BLaER1 treated with 17β-estradiol and CSF1 and Interleukin-3, amounts not matched to agents 10 nM and 100 nM (cell line): ENCODE results near the gene TOMM20.

Experiments used
- H3K27ac ChIP-seq, 11 experiments: shearing (Covaris generic); formaldehyde crosslinking; 2 replicates each; pipeline ENCODE4 v1.8.1; 2022
- H3K27me3 ChIP-seq, 11 experiments: shearing (Covaris generic); formaldehyde crosslinking; 2 replicates each; pipeline ENCODE4 v1.8.1; 2022
- H3K36me3 ChIP-seq, 11 experiments: shearing (Covaris generic); formaldehyde crosslinking; 2 replicates each; pipeline ENCODE4 v1.8.1; 2022
- H3K4me1 ChIP-seq, 10 experiments: shearing (Covaris generic); formaldehyde crosslinking; 2 replicates each; pipeline ENCODE4 v1.8.1; 2022
- H3K4me2 ChIP-seq, 11 experiments: shearing (Covaris generic); formaldehyde crosslinking; 2 replicates each; pipeline ENCODE4 v1.8.1; 2022
- H3K4me3 ChIP-seq, 10 experiments: shearing (Covaris generic); formaldehyde crosslinking; 2 replicates each; pipeline ENCODE4 v1.8.1; 2022
- H3K9ac ChIP-seq, 11 experiments: shearing (Covaris generic); formaldehyde crosslinking; 2 replicates each; pipeline ENCODE4 v1.8.1; 2022
- H3K9me3 ChIP-seq, 11 experiments: shearing (Covaris generic); formaldehyde crosslinking; replicated peaks in 1 of 11; 2 replicates each; pipeline ENCODE4 v1.8.1; 2022
- H4K20me1 ChIP-seq, 11 experiments: shearing (Covaris generic); formaldehyde crosslinking; 2 replicates each; pipeline ENCODE4 v1.8.1; 2022
- Cebpa-rat ChIP-seq, 11 experiments: shearing (Covaris generic); IDR thresholded peaks; 2 replicates each; pipeline ENCODE4 v1.8.1; 2022

Gene TOMM20

DNA sequence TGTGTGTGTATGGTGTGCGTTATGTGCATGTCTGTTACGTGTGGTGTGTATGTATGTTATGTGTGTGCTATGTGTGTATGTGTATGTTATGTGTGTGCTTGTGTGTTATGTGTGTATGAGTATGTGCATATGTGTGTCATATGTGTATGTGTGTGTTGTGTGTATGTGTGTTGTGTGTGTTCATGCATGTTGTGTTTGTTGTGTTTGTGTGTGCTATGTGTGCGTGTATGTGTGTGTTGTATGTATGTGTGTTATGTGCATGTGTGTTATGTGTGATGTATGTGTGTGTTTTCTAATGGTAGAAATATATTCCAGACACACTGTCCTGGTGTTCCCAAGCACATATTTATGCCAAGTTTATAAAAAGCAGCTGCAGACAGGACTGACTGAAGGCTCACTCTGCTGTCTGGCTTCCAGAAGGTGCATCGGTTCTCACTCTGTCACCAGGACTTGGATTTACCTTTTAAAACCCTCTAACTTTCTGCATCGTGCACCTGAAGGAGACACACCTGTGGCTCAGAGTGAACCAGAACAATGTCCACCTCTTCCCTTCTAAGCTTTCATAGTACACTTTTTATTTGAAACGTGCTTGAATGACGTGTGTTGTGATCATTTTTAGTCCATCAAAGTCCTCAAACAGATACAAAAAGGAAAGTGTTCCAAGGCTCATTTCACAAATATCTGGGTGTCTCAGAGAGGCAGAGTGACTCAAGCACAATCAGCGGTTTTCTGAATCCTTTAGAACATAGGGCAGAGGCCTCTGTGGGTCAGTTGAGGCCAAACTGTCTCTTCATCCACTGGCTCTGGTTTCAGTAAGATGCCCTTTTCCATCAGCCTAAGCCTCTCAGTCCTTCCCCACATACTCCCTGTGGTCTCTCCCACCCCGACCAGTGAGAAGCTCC, 49.9 kb downstream of the TOMM20 start:
- H3K9me3 ChIP-seq: no peaks in the 10 kb centered on the region
- H3K9ac ChIP-seq: peak overlapping the region in 7 of 11 experiments; percentile 1 to 39 (median 14); a peak in 7 of 22 replicates
- no peaks in the 10 kb centered on the region for H3K36me3 ChIP-seq
- no peaks in the 10 kb centered on the region for H4K20me1 ChIP-seq
- H3K27ac ChIP-seq: peak overlapping the region; percentile 26 to 72 (median 50); a peak in 20 of 22 replicates
- peak overlapping the region; percentile 63 to 93 (median 79) for H3K4me2 ChIP-seq
- H3K4me3 ChIP-seq: no peak overlapping the region
- TF ChIP-seq Cebpa-rat (IDR thresholded peaks at IDR 0.05): no peak
- H3K4me1 ChIP-seq: peaks cover 93 to 99% (median 97%) of the 10 kb centered on the region in 10 experiments
- no peaks in the 10 kb centered on the region for H3K27me3 ChIP-seq

DNA sequence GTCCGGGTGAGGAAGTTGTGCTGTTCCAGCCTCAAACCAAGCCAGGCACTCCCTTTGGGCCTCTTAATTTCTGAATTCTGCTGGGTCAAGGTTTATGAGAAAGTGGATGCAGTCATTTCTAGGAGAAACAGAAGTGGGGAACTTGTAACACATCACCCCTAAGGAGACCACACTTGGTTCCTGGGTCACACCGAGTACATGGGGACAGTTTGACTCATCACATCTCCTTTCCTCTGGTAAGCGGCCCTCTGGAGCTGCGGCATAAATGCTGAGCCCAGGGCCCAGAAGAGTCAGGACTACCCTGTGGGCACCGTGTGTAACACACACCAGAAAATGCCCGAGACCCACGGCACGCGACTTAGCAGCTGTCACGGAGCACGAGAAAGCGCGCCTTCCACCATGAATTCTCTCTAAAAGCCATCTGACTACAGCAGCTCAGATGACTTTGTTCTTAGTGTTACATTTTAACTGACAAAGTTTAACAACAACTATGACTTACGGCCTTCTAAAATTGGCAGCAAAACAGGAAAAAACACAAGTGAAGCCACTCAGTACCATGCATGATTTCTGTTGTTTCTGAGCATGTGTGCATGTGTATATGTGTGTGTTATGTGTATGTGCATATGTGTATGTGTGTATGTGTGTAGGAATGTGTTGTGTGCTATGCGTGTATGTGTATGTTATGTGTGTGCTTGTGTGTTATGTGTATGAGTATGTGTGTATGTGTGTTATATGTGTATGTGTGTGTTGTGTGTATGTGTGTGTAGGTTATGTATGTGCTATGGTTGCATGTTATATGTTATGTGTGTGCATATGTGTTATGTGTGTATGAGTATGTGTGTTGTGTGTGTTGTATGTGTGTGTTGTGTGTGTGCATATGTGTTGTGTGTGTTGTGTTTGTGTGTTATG, 50.8 kb downstream of the TOMM20 start:
- Histone ChIP-seq H3K9me3 (no peaks in the 10 kb centered on the region), H3K27ac (peak overlapping the region; percentile 36 to 85 (median 66); a peak in 21 of 22 replicates), H3K4me3 (no peak overlapping the region), H4K20me1 (no peaks in the 10 kb centered on the region), H3K4me1 (peaks cover 96 to 100% (median 98%) of the 10 kb centered on the region in 10 experiments), H3K27me3 (no peaks in the 10 kb centered on the region), H3K36me3 (no peaks in the 10 kb centered on the region), H3K9ac (peak overlapping the region in 5 of 11 experiments; percentile 18 to 58 (median 30); a peak in 4 of 22 replicates), H3K4me2 (peak overlapping the region; percentile 29 to 93 (median 74))
- TF ChIP-seq Cebpa-rat (IDR thresholded peaks at IDR 0.05): no peak

DNA sequence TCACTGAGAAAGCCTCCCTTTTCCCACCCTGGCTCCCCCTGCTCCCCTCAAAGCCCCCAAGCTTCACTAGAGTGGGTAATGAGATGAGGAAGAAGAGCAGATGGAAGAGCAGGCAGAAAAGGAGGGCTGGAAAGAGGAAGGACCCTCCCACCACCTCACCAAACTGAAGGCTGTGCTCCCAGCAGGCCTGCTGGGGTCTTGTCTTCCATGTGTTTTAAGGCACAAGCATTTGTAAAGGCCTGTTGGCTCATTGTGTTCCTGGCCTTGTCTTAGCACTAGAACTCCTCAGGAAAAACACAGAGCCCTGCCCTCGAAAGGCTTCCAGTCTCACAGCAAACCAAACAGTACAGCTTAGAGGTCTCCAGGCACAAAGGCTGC, 51.5 kb downstream of the TOMM20 start:
- H3K36me3 ChIP-seq: no peaks in the 10 kb centered on the region
- H3K27ac ChIP-seq: peak overlapping the region; percentile 36 to 85 (median 66); a peak in 21 of 22 replicates
- no peaks in the 10 kb centered on the region for H3K9me3 ChIP-seq
- peak overlapping the region; percentile 29 to 93 (median 74) for H3K4me2 ChIP-seq
- peaks cover 89 to 97% (median 93%) of the 10 kb centered on the region in 10 experiments for H3K4me1 ChIP-seq
- peak overlapping the region in 3 of 11 experiments; percentile 29 to 58 (median 34); a peak in 4 of 22 replicates for H3K9ac ChIP-seq
- no peaks in the 10 kb centered on the region for H3K27me3 ChIP-seq
- no peak overlapping the region for H3K4me3 ChIP-seq
- no peak for TF ChIP-seq Cebpa-rat (IDR thresholded peaks at IDR 0.05)
- no peaks in the 10 kb centered on the region for H4K20me1 ChIP-seq

DNA sequence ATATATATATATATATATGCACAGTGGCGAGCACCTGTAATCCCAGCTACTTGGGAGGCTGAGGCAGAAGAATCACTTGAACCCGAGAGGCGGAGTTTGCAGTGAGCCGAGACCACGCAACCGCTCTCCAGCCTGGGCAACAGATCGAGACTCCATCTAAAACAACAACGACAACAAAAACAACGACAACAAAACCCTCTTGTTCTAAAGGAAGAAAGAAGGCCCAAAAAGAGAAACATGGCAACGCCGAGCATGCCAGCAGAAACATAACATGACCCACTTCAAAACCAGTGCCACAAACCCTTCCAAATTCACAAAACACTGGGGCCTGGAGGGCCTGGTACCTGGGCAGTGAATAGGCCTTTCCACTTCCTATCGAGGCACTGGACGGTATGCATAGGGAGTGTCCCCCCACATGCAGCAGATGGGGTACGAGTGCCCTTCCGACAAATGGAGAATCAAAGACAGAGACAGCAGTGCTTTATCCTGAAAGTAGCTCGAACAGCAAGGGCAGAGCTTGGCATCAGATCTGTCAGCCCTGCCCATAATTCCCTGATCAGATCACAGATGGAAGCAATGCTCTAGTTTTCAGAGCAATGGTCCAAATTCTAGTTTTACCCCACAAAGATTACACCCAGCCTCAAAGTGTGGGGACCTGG, 52.0 kb downstream of the TOMM20 start:
- Histone ChIP-seq H3K4me3 (no peak overlapping the region), H3K9ac (peak overlapping the region in 1 of 11 experiments; percentile 34; a peak in 1 of 22 replicates), H3K27me3 (no peaks in the 10 kb centered on the region), H4K20me1 (no peaks in the 10 kb centered on the region), H3K27ac (peak overlapping the region; percentile 36 to 85 (median 66); a peak in 21 of 22 replicates), H3K9me3 (no peaks in the 10 kb centered on the region), H3K36me3 (no peaks in the 10 kb centered on the region), H3K4me1 (peaks cover 84 to 95% (median 90%) of the 10 kb centered on the region in 10 experiments), H3K4me2 (peak overlapping the region; percentile 29 to 93 (median 74); a peak in 18 of 22 replicates)
- no peak for TF ChIP-seq Cebpa-rat (IDR thresholded peaks at IDR 0.05)

DNA sequence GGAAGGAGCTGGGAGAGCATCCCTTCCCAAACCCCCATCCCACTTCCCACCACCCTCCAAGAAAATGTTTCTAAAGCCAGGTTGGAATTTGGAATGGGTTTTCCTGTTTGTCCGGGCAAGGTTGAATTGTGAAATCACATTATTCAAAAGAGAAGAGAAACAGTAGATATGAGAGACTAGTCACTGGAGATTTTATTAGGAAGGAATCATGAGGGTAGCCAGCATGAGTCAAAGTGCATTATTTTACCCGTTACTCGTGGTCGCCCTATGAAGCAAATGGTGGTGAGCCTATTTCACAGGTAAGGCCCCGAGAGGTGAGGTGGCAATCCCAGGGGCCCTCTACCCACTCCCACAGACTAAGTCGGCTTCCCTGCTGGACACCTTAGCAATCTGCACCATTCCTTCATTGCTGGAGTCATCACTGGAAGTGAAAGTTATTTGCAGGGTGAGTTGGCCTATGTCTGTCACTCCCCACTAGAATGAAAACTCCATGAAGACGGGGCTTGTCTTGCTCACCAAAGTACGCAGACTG, 52.8 kb downstream of the TOMM20 start:
- H3K36me3 ChIP-seq: no peaks in the 10 kb centered on the region
- H3K27me3 ChIP-seq: no peaks in the 10 kb centered on the region
- H3K27ac ChIP-seq: peak overlapping the region; percentile 64 to 89 (median 81); a peak in 21 of 22 replicates
- H3K9ac ChIP-seq: peak overlapping the region; percentile 43 to 79 (median 74); a peak in 20 of 22 replicates
- H4K20me1 ChIP-seq: no peaks in the 10 kb centered on the region
- peak in 1 of 11 experiments; percentile 10; a peak in 1 of 22 replicates for TF ChIP-seq Cebpa-rat (IDR thresholded peaks at IDR 0.05)
- H3K4me1 ChIP-seq: peaks cover 76 to 87% (median 82%) of the 10 kb centered on the region in 10 experiments
- peak overlapping the region; percentile 71 to 95 (median 85) for H3K4me2 ChIP-seq
- H3K4me3 ChIP-seq: 0 out of 20 replicates have a peak overlapping the region, but pooled peaks of 4 of the 10 experiments have one; percentile 8 to 39 (median 22)
- H3K9me3 ChIP-seq: no peaks in the 10 kb centered on the region

DNA sequence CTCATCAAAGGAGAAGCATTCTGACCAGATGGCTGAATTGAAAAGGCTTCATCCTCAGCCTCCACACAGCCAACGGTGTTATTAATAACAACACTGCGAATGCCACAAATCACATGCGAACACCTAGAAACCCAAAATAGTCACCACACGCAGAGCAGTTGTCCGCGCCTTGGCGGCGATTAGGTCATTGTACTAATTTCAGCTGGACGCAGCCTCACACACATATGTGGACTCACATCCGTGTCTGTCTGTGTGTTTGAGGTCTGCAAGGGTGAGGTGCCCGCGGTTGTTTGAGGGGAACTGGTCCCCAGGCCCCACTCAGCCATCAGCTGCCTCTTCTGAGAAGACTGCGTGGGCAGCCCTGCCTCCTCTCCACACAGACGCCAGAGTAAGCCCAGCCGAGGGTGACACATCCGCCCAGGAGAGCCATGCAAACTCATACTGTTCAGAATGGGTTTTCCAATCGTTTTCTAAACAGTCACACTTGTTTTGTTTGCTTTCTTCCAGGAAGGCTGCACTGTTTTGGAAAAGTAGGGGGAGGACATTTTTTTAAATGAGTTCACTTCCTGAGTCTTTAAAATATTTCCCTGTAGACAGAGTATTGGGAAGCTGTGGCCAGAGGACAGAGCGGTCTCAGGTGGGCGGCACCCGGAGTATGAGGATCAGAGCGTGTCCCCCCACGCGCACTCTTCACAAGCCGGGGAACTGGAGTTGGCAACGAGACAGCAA, 53.4 kb downstream of the TOMM20 start:
- peak overlapping the region; percentile 43 to 79 (median 74); a peak in 21 of 22 replicates for H3K9ac ChIP-seq

DNA sequence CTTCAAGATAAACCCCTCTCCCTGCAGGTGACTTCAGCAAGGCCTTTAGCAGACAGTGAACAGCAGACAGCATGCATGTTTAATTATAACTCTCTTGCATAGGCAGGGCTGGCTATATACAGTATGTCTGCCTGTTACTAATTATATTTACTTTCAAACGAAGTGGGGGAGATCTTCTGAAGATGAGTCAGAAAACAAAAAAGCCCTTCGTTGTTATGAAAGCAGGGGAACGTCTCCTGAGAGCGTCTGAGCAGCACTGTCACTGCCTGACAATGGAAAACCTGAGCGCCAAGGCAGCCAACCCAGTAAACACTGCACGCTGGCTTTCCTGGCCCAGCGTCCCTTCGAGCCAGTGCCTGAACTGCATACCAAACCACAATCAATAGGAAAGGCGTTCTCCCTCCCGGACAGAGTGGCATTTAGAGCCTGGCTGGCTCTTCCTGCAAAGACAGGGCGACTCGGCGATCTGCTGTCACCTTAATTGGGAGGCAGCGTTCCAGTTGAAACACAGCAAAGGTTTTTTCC, 54.1 kb downstream of the TOMM20 start:
- Histone ChIP-seq H3K27me3 (no peaks in the 10 kb centered on the region), H4K20me1 (no peaks in the 10 kb centered on the region), H3K4me3 (peak overlapping the region in 7 of 10 experiments; percentile 1 to 39 (median 12); a peak in 7 of 20 replicates), H3K4me1 (peaks cover 66 to 82% (median 76%) of the 10 kb centered on the region in 10 experiments), H3K9me3 (no peaks in the 10 kb centered on the region), H3K4me2 (peak overlapping the region; percentile 71 to 95 (median 85)), H3K27ac (peak overlapping the region; percentile 64 to 89 (median 81); a peak in 21 of 22 replicates), H3K9ac (peak overlapping the region; percentile 43 to 79 (median 74); a peak in 21 of 22 replicates), H3K36me3 (no peaks in the 10 kb centered on the region)
- TF ChIP-seq Cebpa-rat (IDR thresholded peaks at IDR 0.05): no peak

More for the DNA sequence above, 53.4 kb downstream of the TOMM20 start:
- H3K4me3 ChIP-seq: peak overlapping the region in 7 of 10 experiments; percentile 1 to 39 (median 12); a peak in 7 of 20 replicates
- peak overlapping the region; percentile 71 to 95 (median 85) for H3K4me2 ChIP-seq
- H3K9me3 ChIP-seq: no peaks in the 10 kb centered on the region
- H4K20me1 ChIP-seq: no peaks in the 10 kb centered on the region
- H3K36me3 ChIP-seq: no peaks in the 10 kb centered on the region
- TF ChIP-seq Cebpa-rat (IDR thresholded peaks at IDR 0.05): no peak
- H3K27ac ChIP-seq: peak overlapping the region; percentile 64 to 89 (median 81); a peak in 21 of 22 replicates
- H3K4me1 ChIP-seq: peaks cover 72 to 82% (median 77%) of the 10 kb centered on the region in 10 experiments
- no peaks in the 10 kb centered on the region for H3K27me3 ChIP-seq
